Activated CD4-positive, alpha-beta memory T cell treated with anti-CD3 and anti-CD28 coated beads for 36 hours (primary cell): ENCODE data around the gene RBBP4. TPM values are rescaled to one million over a fixed set of nuclear protein-coding genes. Genes with fewer than 3 reads are reported as not detected.

Experiments
- CTCF ChIA-PET: fragments of 350-600 bp; sonication (Branson Sonifier 250); formaldehyde crosslinking; loops from one replicate; lab custom pipeline; 2021; ENCODE audit warnings: antibody characterized with exemption, inconsistent platforms; lab: Charles Lee
- POLR2A ChIA-PET: fragments of 350-600 bp; sonication (Branson Sonifier 250); formaldehyde crosslinking; loops from one replicate; lab custom pipeline; 2021; ENCODE audit warnings: antibody characterized with exemption; lab: Charles Lee
- DNase-seq: peaks from one replicate; pipeline ENCODE4 v3.0.0-alpha.2; 2020
- H3K27ac Mint-ChIP-seq: one replicate; pipeline ENCODE4 v1.8.0; 2021; ENCODE audit warnings: mixed read lengths
- H3K27me3 Mint-ChIP-seq: one replicate; pipeline ENCODE4 v1.8.0; 2021; ENCODE audit warnings: mixed read lengths
- H3K36me3 Mint-ChIP-seq: one replicate; pipeline ENCODE4 v1.8.0; 2021; ENCODE audit warnings: mixed read lengths
- H3K4me1 Mint-ChIP-seq: one replicate; pipeline ENCODE4 v1.8.0; 2021; ENCODE audit warnings: low read depth, mixed read lengths
- H3K4me3 Mint-ChIP-seq: one replicate; pipeline ENCODE4 v1.8.0; 2021; ENCODE audit warnings: mild to moderate bottlenecking, mixed read lengths
- H3K9me3 Mint-ChIP-seq: one replicate; pipeline ENCODE4 v1.8.0; 2021; ENCODE audit warnings: mixed read lengths
- intact Hi-C: fragments of 100-400 bp; cut with micrococcal nuclease; formaldehyde crosslinking; loops from one replicate; pipeline ENCODE4 v1.15.1; 2023
- total RNA-seq, 2 experiments: library from RNA; stranded (reverse); gene quantifications; one replicate each; pipeline ENCODE4 v1.2.3, GENCODE V29; 2021

RBBP4 gene
- total RNA-seq: 100 to 1,000 TPM; 325 to 334 TPM

- H3K27ac Mint-ChIP-seq: peak within 1 kb of the TSS; percentile 100
- H3K36me3 Mint-ChIP-seq: peaks cover 41% of the 10 kb centered on the region
- ChIA-PET CTCF (interaction anchor here (1.1 to 2.2 kb wide), 3 partner anchors 122 to 477 kb away, joined by 3 to 9 read pairs (median 4); no protein-coding TSS in a partner anchor), POLR2A (interaction anchor here (0.6 to 1.7 kb wide), 11 partner anchors 21 to 578 kb away, joined by 3 to 13 read pairs (median 3); partner anchors contain the start of genes BSDC1, CCDC28B, S100PBP and TMEM39B)
- H3K4me3 Mint-ChIP-seq: peak within 1 kb of the TSS; percentile 99
- peak; percentile 99 for DNase-seq
- H3K4me1 Mint-ChIP-seq: peaks cover 49% of the 10 kb centered on the region
- no peaks in the 10 kb centered on the region for H3K9me3 Mint-ChIP-seq
- intact Hi-C loops: loop anchor here (1.0 to 5.0 kb wide), 6 partner anchors 28 to 696 kb away; partner anchors contain the start of genes MARCKSL1, S100PBP and YARS1
- H3K27me3 Mint-ChIP-seq: no peaks in the 10 kb centered on the region
Measured at GRCh38 chr1:32650752-32651460, at the start of gene RBBP4. Gene RBBP4 (plus strand): TSS chr1:32651208. CDS start chr1:32651307, 99 bp downstream.

DNA sequence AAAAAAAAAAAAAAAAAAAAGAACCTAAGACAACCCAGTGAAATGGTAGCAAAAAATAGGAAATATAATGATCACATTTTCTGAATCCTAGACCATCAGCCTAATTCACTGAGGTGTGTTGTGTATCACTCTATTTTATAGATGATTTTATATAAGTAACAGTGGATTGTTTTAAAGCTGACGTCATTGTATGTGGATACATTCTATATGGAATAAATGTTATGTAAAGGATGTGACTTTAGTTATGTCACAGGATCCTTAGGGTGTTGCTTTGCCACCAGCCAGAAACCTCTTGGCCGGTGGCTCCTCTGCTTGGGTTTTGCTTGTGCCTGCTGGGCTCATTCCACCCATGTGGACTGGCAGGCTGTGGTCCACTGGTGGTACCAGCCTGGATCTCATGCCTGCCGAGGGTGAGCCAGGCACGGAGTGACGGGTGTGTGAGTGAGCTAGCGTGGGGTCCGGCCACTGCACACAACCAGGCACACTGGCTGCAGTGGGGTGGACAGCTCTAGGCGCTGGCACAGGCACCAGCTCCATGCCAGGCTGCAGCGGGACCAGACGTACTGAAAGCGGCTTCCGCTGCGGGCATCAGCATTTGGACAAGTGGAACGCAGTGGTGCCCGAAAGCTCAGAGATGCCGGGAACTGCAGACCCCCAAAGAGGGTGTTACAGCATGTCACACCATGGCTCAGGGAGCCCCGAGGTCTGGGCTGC is 45.1 kb upstream of the RBBP4 start:
- CTCF ChIA-PET: no interaction called here
- POLR2A ChIA-PET: no interaction called here
- Mint-ChIP-seq H3K36me3 (no peaks in the 10 kb centered on the region), H3K9me3 (no peaks in the 10 kb centered on the region), H3K4me1 (no peaks in the 10 kb centered on the region), H3K27ac (no peak overlapping the region), H3K4me3 (no peak overlapping the region), H3K27me3 (no peaks in the 10 kb centered on the region)
- intact Hi-C loops: no loop called here
- no peak for DNase-seq

DNA sequence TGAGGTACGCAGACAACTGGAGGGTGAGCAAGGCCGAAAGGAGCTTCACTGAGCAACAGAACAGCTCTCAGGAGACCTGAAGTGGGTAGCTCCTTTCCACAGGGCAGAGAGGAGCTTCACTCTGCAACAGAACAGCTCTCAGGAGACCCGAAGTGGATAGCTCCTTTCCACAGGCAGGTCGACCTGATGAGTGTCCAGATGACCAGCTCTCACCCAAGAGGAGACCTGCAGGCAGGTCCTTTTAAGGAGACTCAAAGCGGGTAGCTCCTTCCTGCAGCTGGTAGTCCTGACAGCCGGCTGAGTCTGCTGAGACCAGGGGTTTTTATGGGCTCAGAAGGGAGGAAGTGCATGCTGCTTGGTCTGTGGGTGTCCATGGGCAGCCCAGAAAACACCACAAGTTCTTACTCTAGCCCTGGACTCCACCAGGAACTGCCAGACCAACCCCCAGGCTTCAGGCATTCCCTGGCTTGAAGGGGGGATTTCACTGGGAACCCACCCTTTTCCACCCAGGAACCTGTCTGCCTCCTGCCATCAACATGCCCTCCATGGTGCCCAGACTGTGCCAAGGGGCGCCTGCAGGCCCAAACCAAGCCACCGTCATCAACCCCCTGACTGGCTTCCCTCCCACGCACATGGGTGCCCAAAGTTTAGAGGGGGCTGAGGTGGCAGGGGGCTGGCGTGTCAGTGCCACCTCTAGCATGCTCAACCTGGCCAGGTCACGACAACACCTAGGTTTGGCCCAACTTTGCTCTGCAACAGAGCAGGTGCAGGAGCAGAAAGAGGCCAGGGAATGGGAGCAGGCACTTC is 44.2 kb upstream of the RBBP4 start:
- H3K9me3 Mint-ChIP-seq: no peaks in the 10 kb centered on the region
- no peak for DNase-seq
- H3K27me3 Mint-ChIP-seq: no peaks in the 10 kb centered on the region
- POLR2A ChIA-PET: no interaction called here
- H3K4me3 Mint-ChIP-seq: no peak overlapping the region
- CTCF ChIA-PET: no interaction called here
- intact Hi-C loops: no loop called here
- H3K27ac Mint-ChIP-seq: no peak overlapping the region
- no peaks in the 10 kb centered on the region for H3K36me3 Mint-ChIP-seq
- H3K4me1 Mint-ChIP-seq: no peaks in the 10 kb centered on the region

DNA sequence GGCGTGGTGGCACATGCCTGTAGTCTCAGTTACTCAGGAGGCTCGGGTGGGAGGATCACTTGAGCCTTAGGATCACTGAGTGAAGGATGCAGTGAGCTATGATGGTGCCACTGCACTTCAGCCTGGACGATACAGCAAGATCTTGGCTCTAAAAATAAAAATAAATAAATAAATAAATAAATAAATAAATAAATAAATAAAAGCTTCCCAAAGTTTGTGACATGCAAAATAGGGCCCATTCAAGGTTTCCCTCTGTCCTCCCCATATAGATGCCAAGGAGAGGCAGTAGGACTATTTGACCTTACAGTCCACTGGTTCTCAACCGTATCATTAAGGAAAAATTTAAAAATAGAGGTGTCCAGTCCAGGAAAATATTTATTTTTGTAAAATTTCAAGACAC is 41.8 kb upstream of the RBBP4 start:
- Mint-ChIP-seq H3K27me3 (no peaks in the 10 kb centered on the region), H3K4me1 (peaks cover 7% of the 10 kb centered on the region), H3K36me3 (no peaks in the 10 kb centered on the region), H3K9me3 (no peaks in the 10 kb centered on the region), H3K27ac (no peak overlapping the region), H3K4me3 (no peak overlapping the region)
- intact Hi-C loops: no loop called here
- CTCF ChIA-PET: interaction anchor here (0.6 to 1.7 kb wide), 3 partner anchors 18 to 114 kb away, joined by 3 to 4 read pairs (median 3); no protein-coding TSS in a partner anchor
- POLR2A ChIA-PET: no interaction called here
- no peak for DNase-seq

DNA sequence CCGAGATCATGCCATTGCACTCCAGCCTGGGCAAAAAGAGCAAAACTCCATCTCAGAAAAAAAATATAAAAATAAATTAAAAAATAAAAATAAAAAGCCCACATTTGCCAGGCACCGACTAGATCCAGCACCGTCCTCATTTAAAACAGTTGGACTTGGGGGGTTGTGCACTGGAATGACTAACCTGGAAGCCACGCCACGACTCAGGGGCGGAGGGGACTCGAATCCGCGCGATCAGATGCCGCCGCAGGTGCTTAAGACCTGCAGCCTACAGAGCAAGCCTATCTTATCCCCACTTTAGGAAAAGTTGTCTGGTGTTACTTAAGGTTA is 39.2 kb upstream of the RBBP4 start:
- Mint-ChIP-seq H3K4me1 (peaks cover 7% of the 10 kb centered on the region), H3K27ac (no peak overlapping the region), H3K27me3 (no peaks in the 10 kb centered on the region), H3K9me3 (no peaks in the 10 kb centered on the region), H3K4me3 (peak overlapping the region; percentile 65), H3K36me3 (peaks cover under 1% of the 10 kb centered on the region)
- no peak for DNase-seq
- CTCF ChIA-PET: interaction anchor here (1.2 kb wide), 1 partner anchor 11 kb away, joined by 3 read pairs; no protein-coding TSS in a partner anchor
- intact Hi-C loops: no loop called here
- POLR2A ChIA-PET: interaction anchor here (0.6 kb wide), 1 partner anchor 125 kb away, joined by 3 read pairs; no protein-coding TSS in a partner anchor

DNA sequence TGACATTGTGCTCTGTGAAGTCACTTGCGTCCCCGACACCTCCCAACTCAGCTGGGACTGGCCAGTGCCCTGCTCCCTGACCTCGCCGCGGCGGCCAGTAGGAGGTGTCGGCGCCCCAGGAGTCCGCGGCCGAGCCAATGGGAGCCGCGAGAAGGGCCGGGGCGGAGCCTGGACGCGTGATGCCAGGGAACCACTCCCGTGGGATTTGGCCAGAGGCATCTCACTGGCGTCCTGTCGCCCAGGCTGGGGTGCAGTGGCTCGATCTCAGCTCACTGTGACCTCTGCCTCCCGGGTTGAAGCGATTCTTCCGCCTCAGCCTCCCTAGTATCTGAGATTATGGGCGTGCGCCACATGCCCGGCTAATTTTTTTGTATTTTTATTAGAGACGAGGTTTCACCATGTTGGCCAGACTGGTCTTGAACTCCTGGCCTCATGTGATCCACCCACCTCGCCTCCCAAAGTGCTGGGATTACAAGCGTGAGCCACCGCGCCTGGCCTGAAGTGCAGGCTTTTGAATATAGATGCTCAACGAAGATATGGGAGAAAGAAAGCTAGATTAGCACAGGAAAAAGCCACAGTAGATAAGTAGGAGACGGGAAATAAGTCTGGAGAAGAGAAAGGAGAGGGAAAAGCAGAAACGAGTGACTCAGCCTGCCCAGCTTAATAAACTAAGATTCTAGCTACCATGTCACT is 38.7 kb upstream of the RBBP4 start:
- Mint-ChIP-seq H3K27me3 (no peaks in the 10 kb centered on the region), H3K9me3 (no peaks in the 10 kb centered on the region), H3K4me1 (peaks cover 7% of the 10 kb centered on the region), H3K4me3 (peak overlapping the region; percentile 65), H3K27ac (no peak overlapping the region), H3K36me3 (peaks cover 3% of the 10 kb centered on the region)
- intact Hi-C loops: no loop called here
- peak; percentile 73 for DNase-seq
- ChIA-PET CTCF (interaction anchor here (0.5 to 1.2 kb wide), 3 partner anchors 10 to 92 kb away, joined by 3 read pairs; no protein-coding TSS in a partner anchor), POLR2A (interaction anchor here (0.6 kb wide), 1 partner anchor 124 kb away, joined by 3 read pairs; no protein-coding TSS in a partner anchor)

DNA sequence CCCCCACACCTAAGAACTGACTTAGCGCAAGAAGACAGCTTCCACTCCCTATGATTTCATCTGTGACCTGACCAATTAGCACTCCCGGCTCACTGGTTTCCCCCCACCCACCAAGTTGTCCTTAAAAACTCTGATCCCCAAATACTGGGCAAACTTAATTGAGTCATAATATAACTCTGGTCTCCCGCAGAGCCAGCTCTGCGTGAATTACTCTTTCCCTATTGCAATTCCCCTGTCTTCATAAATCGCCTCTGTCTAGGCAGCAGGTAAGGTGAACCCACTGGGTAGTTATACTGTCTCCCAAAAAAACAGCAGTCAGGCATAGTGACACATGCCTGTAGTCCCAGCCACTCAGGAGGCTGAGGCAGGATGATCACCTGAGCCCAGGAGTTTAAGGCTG is 37.5 kb upstream of the RBBP4 start:
- Mint-ChIP-seq H3K36me3 (peaks cover 3% of the 10 kb centered on the region), H3K27ac (no peak overlapping the region), H3K9me3 (no peaks in the 10 kb centered on the region), H3K27me3 (no peaks in the 10 kb centered on the region), H3K4me1 (peaks cover 7% of the 10 kb centered on the region), H3K4me3 (no peak overlapping the region)
- POLR2A ChIA-PET: no interaction called here
- no peak for DNase-seq
- CTCF ChIA-PET: interaction anchor here (1.1 kb wide), 1 partner anchor 93 kb away, joined by 3 read pairs; no protein-coding TSS in a partner anchor
- intact Hi-C loops: no loop called here

GRCh38 chr1:32618673-32619221 is 32.3 kb upstream of the RBBP4 start:
- Mint-ChIP-seq H3K36me3 (peaks cover 25% of the 10 kb centered on the region), H3K9me3 (no peaks in the 10 kb centered on the region), H3K27me3 (no peaks in the 10 kb centered on the region), H3K4me1 (peaks cover 25% of the 10 kb centered on the region), H3K4me3 (no peak overlapping the region), H3K27ac (no peak overlapping the region)
- CTCF ChIA-PET: no interaction called here
- POLR2A ChIA-PET: no interaction called here
- intact Hi-C loops: no loop called here
- DNase-seq: no peak

DNA sequence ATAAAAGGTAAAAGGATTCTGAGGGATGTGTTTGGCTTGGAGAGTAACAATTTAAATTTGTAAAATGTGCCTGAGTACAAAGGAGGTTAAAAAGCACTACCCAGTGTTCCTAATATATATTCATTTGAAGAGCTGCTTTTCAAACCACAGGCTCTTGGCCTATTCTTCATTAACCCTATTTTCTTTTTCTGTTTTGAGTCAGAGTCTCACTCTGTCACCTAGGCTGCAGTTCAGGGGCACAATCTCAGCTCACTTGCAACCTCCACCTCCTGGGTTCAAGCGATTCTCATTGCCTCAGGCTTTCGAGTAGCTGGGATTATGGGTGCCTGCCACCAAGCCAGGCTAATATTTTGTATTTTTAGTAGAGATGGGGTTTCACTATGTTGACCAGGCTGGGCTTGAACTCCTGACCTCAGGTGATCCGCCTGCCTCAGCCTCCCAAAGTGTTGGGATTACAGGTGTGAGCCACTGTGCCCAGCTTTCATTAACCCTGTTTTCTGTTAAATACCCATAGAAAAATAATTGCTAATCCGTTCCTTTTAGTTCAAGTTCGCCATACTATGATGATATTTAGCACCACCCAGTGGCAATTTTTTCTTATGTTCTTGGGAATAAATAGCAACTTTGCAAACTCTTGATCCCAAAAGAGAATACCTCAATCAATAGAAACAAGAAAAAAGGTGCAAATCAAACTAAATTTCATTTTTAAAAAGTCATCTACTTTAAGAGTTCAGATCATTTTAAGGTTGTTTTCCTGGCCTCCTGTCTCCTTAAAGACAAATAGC is 31.1 kb upstream of the RBBP4 start:
- intact Hi-C loops: loop anchor here (5.0 kb wide), 1 partner anchor 62 kb away; no protein-coding TSS in a partner anchor
- ChIA-PET CTCF (interaction anchor here (0.8 to 1.2 kb wide), 2 partner anchors 78 to 100 kb away, joined by 3 to 5 read pairs; no protein-coding TSS in a partner anchor), POLR2A (interaction anchor here (0.7 kb wide), 1 partner anchor 655 kb away, joined by 3 read pairs; no protein-coding TSS in a partner anchor)
- Mint-ChIP-seq H3K4me3 (no peak overlapping the region), H3K36me3 (peaks cover 29% of the 10 kb centered on the region), H3K27ac (no peak overlapping the region), H3K27me3 (no peaks in the 10 kb centered on the region), H3K9me3 (no peaks in the 10 kb centered on the region), H3K4me1 (peaks cover 33% of the 10 kb centered on the region)
- DNase-seq: peak; percentile 28

DNA sequence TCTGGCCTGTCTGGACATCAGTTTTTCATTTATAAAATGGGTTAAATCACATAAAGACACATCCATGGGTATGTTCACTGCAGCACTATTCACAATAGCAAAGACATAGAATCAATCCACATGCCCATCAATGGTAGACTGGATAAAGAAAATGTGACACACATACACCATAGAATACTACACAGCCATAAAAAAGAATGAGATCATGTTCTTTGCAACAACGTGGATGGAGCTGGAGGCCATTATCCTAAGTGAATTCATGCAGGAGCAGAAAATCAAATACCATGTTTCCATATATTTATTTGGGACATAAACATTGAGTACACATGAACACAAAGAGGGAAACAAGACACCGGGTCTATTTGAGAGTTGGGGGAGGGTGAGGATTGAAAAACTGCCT is 28.8 kb upstream of the RBBP4 start:
- ChIA-PET CTCF (interaction anchor here (0.7 to 1.1 kb wide), 3 partner anchors 10 to 237 kb away, joined by 3 read pairs; no protein-coding TSS in a partner anchor), POLR2A (no interaction called here)
- Mint-ChIP-seq H3K36me3 (peaks cover 33% of the 10 kb centered on the region), H3K4me3 (no peak overlapping the region), H3K4me1 (peaks cover 33% of the 10 kb centered on the region), H3K27me3 (no peaks in the 10 kb centered on the region), H3K27ac (no peak overlapping the region), H3K9me3 (no peaks in the 10 kb centered on the region)
- intact Hi-C loops: loop anchor here (5.0 kb wide), 1 partner anchor 60 kb away; no protein-coding TSS in a partner anchor
- DNase-seq: no peak
